Omental fat pad (tissue), 4 donors: Measurements from ENCODE around the gene UBE2O. TPM values are rescaled to one million over a fixed set of nuclear protein-coding genes. Genes with fewer than 3 reads are reported as not detected.

Experiments used
- ATAC-seq: fragments of 150-250 bp; one replicate; pipeline ENCODE4 v1.9.1; 2016; ENCODE audit warnings: mild to moderate bottlenecking, moderate library complexity; ENCODE audit not compliant: low FRiP score
- DNase-seq: peaks from one replicate; pipeline ENCODE4 v3.0.0-alpha.2; 2019; ENCODE audit warnings: low spot score
- total RNA-seq, 4 donors: library from RNA; depleted of rRNA; stranded (reverse); fragments of >200 nt; gene quantifications; one replicate each; pipeline ENCODE4 v1.1.0, GENCODE V29; 2016
- TF ChIP-seq, protein P1 (sequence below), 3 donors: fragments of 450-650 bp; IDR thresholded peaks; one replicate each; pipeline ENCODE4 v1.5.1; 2016 to 2017; ENCODE audit warnings: antibody characterized with exemption in 3 of 3, mild to moderate bottlenecking in 3 of 3, moderate library complexity in 2 of 3

The UBE2O gene
- total RNA-seq, 4 donors from 2014 or later = 12.5 to 27.5 (median 20.0) TPM

DNA sequence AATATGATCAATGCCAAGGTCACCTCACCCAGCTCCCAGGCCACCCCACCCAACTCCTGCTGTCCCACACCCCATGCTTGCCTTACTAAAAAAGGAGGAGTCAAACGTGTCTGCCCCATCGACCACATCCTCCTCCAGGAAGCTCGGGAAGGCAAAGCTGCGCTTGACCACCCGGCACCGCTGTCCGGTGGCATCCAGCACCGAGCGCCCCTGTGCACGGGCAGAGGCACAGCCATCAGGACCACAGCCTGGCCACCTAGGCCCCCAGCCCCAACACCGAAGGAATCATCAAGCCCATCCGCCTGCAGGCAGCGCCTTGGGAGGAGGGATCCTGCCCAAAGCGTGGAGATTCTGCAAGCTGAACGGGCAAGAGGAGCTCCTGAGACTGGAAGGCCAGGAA lies 24.6 kb upstream of the UBE2O start:
- no peak for DNase-seq
- TF ChIP-seq, protein P1, sequence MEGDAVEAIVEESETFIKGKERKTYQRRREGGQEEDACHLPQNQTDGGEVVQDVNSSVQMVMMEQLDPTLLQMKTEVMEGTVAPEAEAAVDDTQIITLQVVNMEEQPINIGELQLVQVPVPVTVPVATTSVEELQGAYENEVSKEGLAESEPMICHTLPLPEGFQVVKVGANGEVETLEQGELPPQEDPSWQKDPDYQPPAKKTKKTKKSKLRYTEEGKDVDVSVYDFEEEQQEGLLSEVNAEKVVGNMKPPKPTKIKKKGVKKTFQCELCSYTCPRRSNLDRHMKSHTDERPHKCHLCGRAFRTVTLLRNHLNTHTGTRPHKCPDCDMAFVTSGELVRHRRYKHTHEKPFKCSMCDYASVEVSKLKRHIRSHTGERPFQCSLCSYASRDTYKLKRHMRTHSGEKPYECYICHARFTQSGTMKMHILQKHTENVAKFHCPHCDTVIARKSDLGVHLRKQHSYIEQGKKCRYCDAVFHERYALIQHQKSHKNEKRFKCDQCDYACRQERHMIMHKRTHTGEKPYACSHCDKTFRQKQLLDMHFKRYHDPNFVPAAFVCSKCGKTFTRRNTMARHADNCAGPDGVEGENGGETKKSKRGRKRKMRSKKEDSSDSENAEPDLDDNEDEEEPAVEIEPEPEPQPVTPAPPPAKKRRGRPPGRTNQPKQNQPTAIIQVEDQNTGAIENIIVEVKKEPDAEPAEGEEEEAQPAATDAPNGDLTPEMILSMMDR (IDR thresholded peaks at IDR 0.05) = no peak
- ATAC-seq = no peak

DNA sequence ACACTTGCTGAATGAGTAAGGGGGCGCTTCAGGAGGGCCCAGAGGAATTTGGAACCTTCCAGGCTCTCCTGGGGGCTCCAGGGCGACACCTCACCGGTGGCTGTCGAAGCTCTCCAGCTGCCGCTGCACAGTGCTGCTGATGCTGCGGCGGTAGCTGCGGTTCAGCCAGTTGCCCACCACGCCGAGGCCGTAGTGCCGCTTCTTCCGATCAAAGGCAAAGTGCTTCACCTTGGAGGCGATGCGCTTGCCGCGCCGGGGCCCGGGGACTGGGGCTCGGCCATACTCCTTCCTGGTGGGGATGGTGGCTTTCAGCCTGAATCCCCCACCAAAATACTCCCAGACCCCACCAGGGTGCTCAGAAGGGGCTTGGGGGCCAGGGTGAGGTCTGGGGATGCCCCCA lies 23.8 kb upstream of the UBE2O start:
- TF ChIP-seq, protein P1 (IDR thresholded peaks at IDR 0.05) = no peak
- DNase-seq (no peak), ATAC-seq (no peak)

DNA sequence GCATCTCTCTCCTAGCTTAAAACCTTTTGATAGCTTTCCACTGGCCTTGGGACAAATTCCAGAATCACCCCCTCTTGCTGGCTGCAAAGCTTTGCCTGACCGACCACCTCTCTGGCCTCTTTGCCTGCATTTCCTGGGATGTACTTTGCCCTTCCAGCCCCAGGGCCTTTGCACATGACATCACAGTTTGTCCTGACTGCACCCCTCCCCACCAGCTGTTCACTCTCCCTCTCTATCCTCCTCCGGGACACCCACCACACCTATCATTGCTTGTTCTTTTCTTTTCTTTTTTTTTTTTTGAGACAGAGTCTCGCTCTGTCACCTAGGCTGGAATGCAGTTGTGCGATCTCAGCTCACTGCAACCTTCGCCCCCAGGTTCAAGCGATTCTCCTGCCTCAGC lies 22.4 kb upstream of the UBE2O start:
- DNase-seq (no peak), ATAC-seq (no peak)
- TF ChIP-seq, protein P1 (IDR thresholded peaks at IDR 0.05) = no peak

DNA sequence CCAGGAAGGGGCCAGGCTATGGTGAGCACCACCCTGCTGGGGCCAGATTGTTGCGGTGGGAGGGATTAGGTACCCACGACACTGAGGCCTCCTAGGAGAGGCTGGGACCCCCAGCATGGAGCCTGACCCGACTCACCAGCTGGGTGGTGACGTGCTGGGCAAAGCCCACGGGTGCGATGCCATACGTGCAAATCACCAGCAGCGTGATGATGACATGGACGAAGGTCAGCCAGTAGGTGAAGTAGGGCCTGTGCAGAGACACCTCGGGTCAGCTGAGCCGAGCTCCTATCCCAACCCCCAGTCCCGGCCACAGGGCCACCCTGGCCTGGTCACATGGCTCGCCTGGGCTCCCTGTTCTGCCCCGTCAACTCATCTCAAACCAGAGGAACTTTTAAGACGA lies 21.9 kb upstream of the UBE2O start:
- ATAC-seq = no peak
- TF ChIP-seq, protein P1 (IDR thresholded peaks at IDR 0.05) = no peak
- DNase-seq = no peak

DNA sequence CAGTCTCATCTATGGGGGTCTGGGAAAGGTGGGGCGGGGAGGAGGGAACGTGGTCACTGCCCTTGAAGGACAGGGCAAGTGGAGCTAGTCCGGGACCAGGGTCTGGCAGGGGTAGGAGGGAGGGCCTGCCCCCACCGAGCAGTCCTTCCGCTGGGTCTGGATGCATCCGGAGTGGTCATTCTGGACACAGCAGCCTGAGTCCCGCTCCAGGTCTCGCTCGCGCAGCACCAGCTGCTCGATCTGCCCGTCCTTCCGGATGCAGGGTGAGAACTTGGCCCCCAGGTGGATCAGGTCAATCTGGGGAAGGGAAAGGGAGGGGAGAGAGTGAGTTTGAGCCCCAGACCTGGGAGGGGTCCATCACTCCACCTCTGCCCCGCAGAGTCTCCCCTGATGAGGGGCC lies 21.3 kb upstream of the UBE2O start:
- DNase-seq (no peak), ATAC-seq (no peak)
- TF ChIP-seq, protein P1 (IDR thresholded peaks at IDR 0.05) = no peak

DNA sequence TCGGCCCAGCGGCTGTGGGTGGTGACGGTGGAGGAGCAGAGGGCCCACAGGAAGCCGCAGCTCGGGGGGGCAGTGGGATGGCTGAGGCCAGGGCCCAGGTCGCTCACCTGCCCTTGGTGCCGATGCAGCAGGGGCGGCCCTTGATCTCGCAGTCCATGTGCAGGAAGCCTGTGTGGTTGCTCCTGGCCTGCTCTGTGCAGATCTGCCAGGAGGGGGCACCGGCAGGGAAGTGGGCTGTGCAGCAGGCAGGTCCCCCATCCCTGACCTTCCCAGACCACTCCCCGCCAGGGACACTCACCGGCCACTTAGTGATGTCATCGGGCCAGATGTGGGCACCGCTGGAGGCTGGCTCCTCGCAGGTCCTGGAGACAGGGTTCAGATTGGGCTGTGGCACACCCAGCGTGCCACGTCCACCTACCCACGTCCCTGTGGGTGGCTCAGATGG lies 20.6 kb upstream of the UBE2O start:
- TF ChIP-seq, protein P1 (IDR thresholded peaks at IDR 0.05) = no peak
- no peak for ATAC-seq
- no peak for DNase-seq

DNA sequence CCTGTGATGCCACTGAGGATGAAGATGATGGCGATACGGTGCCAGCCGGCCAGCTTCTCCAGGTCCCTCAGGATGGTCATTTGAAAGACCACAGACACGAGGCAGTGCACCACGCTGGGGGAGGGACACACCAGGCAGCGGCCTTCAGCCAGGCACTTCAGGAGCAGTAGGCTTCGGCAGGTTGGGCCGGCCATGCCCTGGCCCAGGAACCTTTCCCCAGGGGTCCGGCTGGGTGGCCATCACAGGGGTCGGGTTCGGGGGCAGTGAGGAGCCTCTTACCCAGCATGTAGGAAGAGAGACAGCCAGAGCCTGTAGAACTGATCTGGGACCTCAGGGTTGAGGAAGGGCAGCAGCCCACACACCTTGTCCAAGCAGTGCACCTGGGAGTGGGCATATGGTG lies 19.8 kb upstream of the UBE2O start:
- DNase-seq (no peak), ATAC-seq (no peak)

More for the DNA sequence above, 19.8 kb upstream of the UBE2O start:
- TF ChIP-seq, protein P1 (IDR thresholded peaks at IDR 0.05) = no peak
